ENCODE data around the gene BRINP1. TPM values are rescaled to one million over a fixed set of nuclear protein-coding genes. Genes with fewer than 3 reads are reported as not detected.

BRINP1 gene
- total RNA-seq, 4 donors from 2014 or later = 1.3 TPM; not detected in 3

- DNase-seq = no peak
- no peaks in the 10 kb centered on the region for H3K36me3 ChIP-seq
- H3K9me3 ChIP-seq = no peaks in the 10 kb centered on the region
- intact Hi-C loops (cut with DNase I; ENCODE audit: low total_unique reads) = no loop called here
- TF ChIP-seq POLR2A (IDR thresholded peaks at IDR 0.05) (no peak), CTCF (IDR thresholded peaks at IDR 0.05) (no peak)
- H3K27ac ChIP-seq = no peak overlapping the region
- no peaks in the 10 kb centered on the region for H3K27me3 ChIP-seq
- H3K4me1 ChIP-seq = no peaks in the 10 kb centered on the region
- H3K4me3 ChIP-seq = no peak overlapping the region
Observed at GRCh38 chr9:119184265-119184936, 184.8 kb downstream of the BRINP1 start.

GRCh38 chr9:119181561-119181960, 187.7 kb downstream of the BRINP1 start:
- no peaks in the 10 kb centered on the region for H3K27me3 ChIP-seq
- no peak overlapping the region for H3K4me3 ChIP-seq
- no peak overlapping the region for H3K27ac ChIP-seq
- H3K36me3 ChIP-seq = no peaks in the 10 kb centered on the region
- H3K9me3 ChIP-seq = no peaks in the 10 kb centered on the region
- DNase-seq = no peak
- TF ChIP-seq CTCF (IDR thresholded peaks at IDR 0.05) = no peak
- TF ChIP-seq POLR2A (IDR thresholded peaks at IDR 0.05) = no peak
- H3K4me1 ChIP-seq = no peaks in the 10 kb centered on the region
- intact Hi-C loops (cut with DNase I; ENCODE audit: low total_unique reads) = no loop called here

- Histone ChIP-seq H3K27me3 (no peaks in the 10 kb centered on the region), H3K27ac (no peak overlapping the region), H3K36me3 (no peaks in the 10 kb centered on the region), H3K4me3 (no peak overlapping the region), H3K4me1 (no peaks in the 10 kb centered on the region), H3K9me3 (no peaks in the 10 kb centered on the region)
- DNase-seq = no peak
- no peak for TF ChIP-seq POLR2A (IDR thresholded peaks at IDR 0.05)
- no peak for TF ChIP-seq CTCF (IDR thresholded peaks at IDR 0.05)
- intact Hi-C loops (cut with DNase I; ENCODE audit: low total_unique reads) = no loop called here
Observed at GRCh38 chr9:119180897-119181296, 188.3 kb downstream of the BRINP1 start.

- TF ChIP-seq CTCF (IDR thresholded peaks at IDR 0.05) = no peak
- no peak for TF ChIP-seq POLR2A (IDR thresholded peaks at IDR 0.05)
Observed at GRCh38 chr9:119179701-119180100, 189.5 kb downstream of the BRINP1 start.

GRCh38 chr9:119177196-119177595, 192.0 kb downstream of the BRINP1 start:
- Histone ChIP-seq H3K36me3 (no peaks in the 10 kb centered on the region), H3K9me3 (no peaks in the 10 kb centered on the region), H3K27me3 (no peaks in the 10 kb centered on the region), H3K4me3 (no peak overlapping the region), H3K4me1 (no peaks in the 10 kb centered on the region), H3K27ac (no peak overlapping the region)
- no peak for TF ChIP-seq POLR2A (IDR thresholded peaks at IDR 0.05)
- DNase-seq = no peak
- intact Hi-C loops (cut with DNase I; ENCODE audit: low total_unique reads) = no loop called here

More at GRCh38 chr9:119179701-119180100, 189.5 kb downstream of the BRINP1 start:
- Histone ChIP-seq H3K27me3 (no peaks in the 10 kb centered on the region), H3K36me3 (no peaks in the 10 kb centered on the region), H3K4me3 (no peak overlapping the region), H3K4me1 (no peaks in the 10 kb centered on the region), H3K27ac (no peak overlapping the region), H3K9me3 (no peaks in the 10 kb centered on the region)
- no peak for DNase-seq
- intact Hi-C loops (cut with DNase I; ENCODE audit: low total_unique reads) = no loop called here
